SK-N-SH treated with all-trans-retinoic acid at 6 μM for 48 hours (cell line): Measurements from ENCODE around the gene WBP4.
"Not testable (repeated sequence)": the region's sequence is repeated elsewhere in the genome, so short reads cannot be mapped to it uniquely, and the experiment has no call there.

Experiments
- ARNTL ChIP-seq: fragments of 450-650 bp; formaldehyde crosslinking; IDR thresholded peaks from 2 replicates; pipeline ENCODE4 v1.5.0; 2020; ENCODE audit warnings: low read depth, mild to moderate bottlenecking, moderate library complexity, borderline replicate concordance
- CREB5 ChIP-seq: fragments of 250-450 bp; sonication (Bioruptor Pico); IDR thresholded peaks from 2 replicates; pipeline ENCODE4 v1.5.1; 2020; ENCODE audit warnings: low read depth, mild to moderate bottlenecking, moderate library complexity
- POU6F1 ChIP-seq: fragments of 250-450 bp; sonication (Bioruptor Pico); IDR thresholded peaks from 2 replicates; pipeline ENCODE4 v1.8.0; 2021; ENCODE audit warnings: low read depth, mild to moderate bottlenecking, moderate library complexity, borderline replicate concordance
- PPARA ChIP-seq: fragments of 250-450 bp; sonication (Bioruptor Pico); IDR thresholded peaks from 2 replicates; pipeline ENCODE4 v1.5.0; 2020; ENCODE audit warnings: mild to moderate bottlenecking, borderline replicate concordance
- TSHZ2 ChIP-seq: fragments of 250-450 bp; sonication (Bioruptor Pico); IDR thresholded peaks from 2 replicates; pipeline ENCODE4 v1.5.0; 2020; ENCODE audit warnings: mild to moderate bottlenecking, moderate library complexity
- ZFP3 ChIP-seq: fragments of 250-450 bp; sonication (Bioruptor Pico); IDR thresholded peaks from 2 replicates; pipeline ENCODE4 v1.5.0; 2020; ENCODE audit warnings: mild to moderate bottlenecking, moderate library complexity
- ZNF8 ChIP-seq: fragments of 450-650 bp; formaldehyde crosslinking; IDR thresholded peaks from 2 replicates; pipeline ENCODE4 v1.5.0; 2020; ENCODE audit warnings: mild to moderate bottlenecking, moderate library complexity

GRCh38 chr13:41131189-41131588 lies 69.9 kb downstream of the WBP4 start:
- not testable (repeated sequence) for TF ChIP-seq CREB5 (CRISPR knock-in tag); TSHZ2; ZNF8 (CRISPR knock-in tag); POU6F1 (CRISPR knock-in tag); ARNTL (CRISPR knock-in tag); PPARA (CRISPR knock-in tag); ZFP3 (CRISPR knock-in tag)
